H9 (cell line): Measurements from ENCODE around the gene TCF4. TPM values are rescaled to one million over a fixed set of nuclear protein-coding genes. Genes with fewer than 3 reads are reported as not detected.

Experiments used
- DNase-seq: peaks from one replicate; pipeline ENCODE4 v3.0.0-alpha.2; 2017
- H2AFZ ChIP-seq: one replicate; pipeline ENCODE4 v1.6.1; 2013; ENCODE audit warnings: mild to moderate bottlenecking, low read length, control low read depth, moderate library complexity
- H2AK5ac ChIP-seq: 2 replicates; pipeline ENCODE4 v1.6.1; 2013; ENCODE audit warnings: low read length, control low read depth, mixed read lengths; ENCODE audit not compliant: insufficient read length
- H2BK120ac ChIP-seq: one replicate; pipeline ENCODE4 v1.6.1; 2013; ENCODE audit warnings: low read depth, mild to moderate bottlenecking, low read length, control low read depth, inconsistent platforms; ENCODE audit not compliant: poor library complexity, severe bottlenecking
- H2BK12ac ChIP-seq: 2 replicates; pipeline ENCODE4 v1.6.1; 2013; ENCODE audit warnings: low read length, control low read depth, mixed read lengths, low read depth; ENCODE audit not compliant: insufficient read length
- H2BK15ac ChIP-seq: 2 replicates; pipeline ENCODE4 v1.6.1; 2013; ENCODE audit warnings: low read depth, low read length, control low read depth
- H2BK20ac ChIP-seq: one replicate; pipeline ENCODE4 v1.6.1; 2013; ENCODE audit warnings: low read depth, mild to moderate bottlenecking, low read length, control low read depth, inconsistent platforms; ENCODE audit not compliant: poor library complexity, severe bottlenecking
- H2BK5ac ChIP-seq: 2 replicates; pipeline ENCODE4 v1.6.1; 2013; ENCODE audit warnings: low read length, control low read depth, mixed read lengths; ENCODE audit not compliant: insufficient read length
- H3K14ac ChIP-seq: 2 replicates; pipeline ENCODE4 v1.6.1; 2013; ENCODE audit warnings: low read length, control low read depth; ENCODE audit not compliant: insufficient read depth
- H3K18ac ChIP-seq: 2 replicates; pipeline ENCODE4 v1.6.1; 2013; ENCODE audit warnings: low read depth, mild to moderate bottlenecking, mixed read lengths, low read length, control low read depth; ENCODE audit not compliant: insufficient read length
- H3K23ac ChIP-seq: 2 replicates; pipeline ENCODE4 v1.6.1; 2013; ENCODE audit warnings: low read length, control low read depth, mixed read lengths, low read depth; ENCODE audit not compliant: insufficient read length
- H3K23me2 ChIP-seq: 2 replicates; pipeline ENCODE4 v1.6.1; 2013; ENCODE audit warnings: low read depth, mild to moderate bottlenecking, mixed read lengths, low read length, control low read depth; ENCODE audit not compliant: insufficient read length, poor library complexity, severe bottlenecking
- H3K27ac ChIP-seq: 2 replicates; pipeline ENCODE4 v1.5.1; 2013; ENCODE audit warnings: low read length, control low read depth, mixed read lengths, low read depth; ENCODE audit not compliant: insufficient read length
- H3K27me3 ChIP-seq: 2 replicates; pipeline ENCODE4 v1.6.1; 2013; ENCODE audit warnings: low read length, control low read depth, inconsistent platforms; ENCODE audit not compliant: insufficient read depth
- H3K4ac ChIP-seq: 2 replicates; pipeline ENCODE4 v1.6.1; 2013; ENCODE audit warnings: low read depth, mild to moderate bottlenecking, control low read depth, inconsistent platforms, low read length, moderate library complexity
- H3K4me1 ChIP-seq: 2 replicates; pipeline ENCODE4 v1.6.1; 2013; ENCODE audit warnings: low read length, control low read depth, inconsistent platforms; ENCODE audit not compliant: insufficient read depth
- H3K4me2 ChIP-seq: 2 replicates; pipeline ENCODE4 v1.6.1; 2013; ENCODE audit warnings: low read length, control low read depth, mixed read lengths; ENCODE audit not compliant: insufficient read length, insufficient read depth
- H3K56ac ChIP-seq: 2 replicates; pipeline ENCODE4 v1.6.1; 2013; ENCODE audit warnings: low read depth, mild to moderate bottlenecking, mixed read lengths, low read length, control low read depth; ENCODE audit not compliant: insufficient read length
- H3K79me1 ChIP-seq: 2 replicates; pipeline ENCODE4 v1.6.1; 2013; ENCODE audit warnings: low read depth, mild to moderate bottlenecking, moderate library complexity, low read length, control low read depth, inconsistent platforms; ENCODE audit not compliant: insufficient read depth, poor library complexity, severe bottlenecking
- H3K79me2 ChIP-seq: 2 replicates; pipeline ENCODE4 v1.6.1; 2013; ENCODE audit warnings: low read length, control low read depth, inconsistent platforms; ENCODE audit not compliant: insufficient read depth
- H3K9ac ChIP-seq: 2 replicates; pipeline ENCODE4 v1.6.1; 2013; ENCODE audit warnings: low read length, control low read depth, mixed read lengths; ENCODE audit not compliant: insufficient read length; ENCODE audit errors: extremely low read depth
- H3K9me3 ChIP-seq: one replicate; pipeline ENCODE4 v1.6.1; 2013; ENCODE audit warnings: low read depth, low read length, inconsistent platforms; ENCODE audit not compliant: control insufficient read depth
- H3T11ph ChIP-seq: one replicate; pipeline ENCODE4 v1.6.1; 2013; ENCODE audit warnings: mild to moderate bottlenecking, low read length, control low read depth, inconsistent platforms
- H4K20me1 ChIP-seq: one replicate; pipeline ENCODE4 v1.6.1; 2013; ENCODE audit not compliant: control insufficient read depth, insufficient read length, insufficient read depth
- H4K5ac ChIP-seq: 2 replicates; pipeline ENCODE4 v1.6.1; 2013; ENCODE audit warnings: low read depth, mild to moderate bottlenecking, mixed read lengths, low read length, control low read depth; ENCODE audit not compliant: insufficient read length
- H4K8ac ChIP-seq: replicated peaks from 2 replicates; pipeline ENCODE4 v1.6.1; 2013; ENCODE audit warnings: low read length, control low read depth, mixed read lengths, low read depth; ENCODE audit not compliant: insufficient read length
- H4K91ac ChIP-seq: 2 replicates; pipeline ENCODE4 v1.6.1; 2013; ENCODE audit warnings: low read depth, mild to moderate bottlenecking, moderate library complexity, mixed read lengths, low read length, control low read depth; ENCODE audit not compliant: insufficient read length
- H3K27ac Mint-ChIP-seq, 3 experiments: 2 replicates in 2 of 3; 3 replicates in 1 of 3; pipeline ENCODE4 v1.8.0; 2020 to 2021; ENCODE audit warnings: mixed read lengths in 3 of 3, mild to moderate bottlenecking in 1 of 3, moderate library complexity in 1 of 3
- H3K27me3 Mint-ChIP-seq: 2 replicates; pipeline ENCODE4 v1.8.0; 2021; ENCODE audit warnings: low read depth, mild to moderate bottlenecking, moderate library complexity, mixed read lengths
- H3K36me3 Mint-ChIP-seq, 3 experiments: 2 replicates in 2 of 3; 3 replicates in 1 of 3; pipeline ENCODE4 v1.8.0; 2020 to 2021; ENCODE audit warnings: low read depth in 3 of 3, mixed read lengths in 3 of 3; ENCODE audit not compliant: insufficient read depth in 1 of 3
- H3K4me1 Mint-ChIP-seq, 2 experiments: 2 replicates each; pipeline ENCODE4 v1.8.0; 2020; ENCODE audit warnings: mixed read lengths in 2 of 2
- H3K4me3 Mint-ChIP-seq, 2 experiments: 2 replicates in 1 of 2; 3 replicates in 1 of 2; pipeline ENCODE4 v1.8.0; 2020 to 2021; ENCODE audit warnings: mild to moderate bottlenecking in 2 of 2, mixed read lengths in 2 of 2, moderate library complexity in 1 of 2
- H3K9me3 Mint-ChIP-seq, 2 experiments: 2 replicates in 1 of 2; 3 replicates in 1 of 2; pipeline ENCODE4 v1.8.0; 2020; ENCODE audit warnings: mild to moderate bottlenecking in 2 of 2, mixed read lengths in 2 of 2, moderate library complexity in 1 of 2
- WGBS: extraction: QIAGEN DNeasy Blood & Tissue Kit; methylation state at CpG from one replicate; pipeline ENCODE4 v1.1.7; 2013; ENCODE audit warnings: missing lambda C conversion rate, low lambda C conversion rate, mixed read lengths; ENCODE audit not compliant: insufficient read length; ENCODE audit errors: extremely low coverage; 5-methylcytosine and 5-hydroxymethylcytosine counted together
- total RNA-seq: library from RNA; stranded (reverse); gene quantifications from 2 replicates; pipeline ENCODE4 v1.2.1, GENCODE V29; 2021
- TF ChIP-seq, protein P1 (sequence below): fragments of 200-600 bp; sonication (generic); conservative IDR thresholded peaks from 3 replicates; pipeline ENCODE4 v1.8.0; 2021; ENCODE audit warnings: antibody characterized with exemption, mild to moderate bottlenecking

Gene TCF4
- total RNA-seq, 1 experiment from 2014 or later, result 99.4 TPM

DNA sequence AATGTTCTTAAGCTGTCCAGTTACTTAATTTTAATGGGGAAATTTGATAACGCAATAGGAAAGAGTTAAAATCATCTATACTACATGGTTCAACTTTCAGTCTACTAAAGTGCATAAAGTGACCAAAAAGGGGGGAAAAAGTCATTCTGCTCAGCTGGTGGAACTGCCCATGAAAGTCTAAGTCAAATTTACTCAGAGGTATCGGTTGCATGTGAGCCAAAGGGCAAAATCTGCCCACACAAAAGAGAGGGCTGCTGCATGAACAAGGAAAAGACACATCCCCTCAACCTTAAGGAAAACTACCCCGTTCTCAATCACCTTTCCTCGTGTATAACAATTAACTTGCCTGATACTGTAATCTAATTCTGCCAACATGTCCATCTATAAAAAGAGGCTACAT is 126.1 kb downstream of the TCF4 start:
- Histone ChIP-seq H2BK12ac (no peak overlapping the region), H2AFZ (no peak overlapping the region), H3K9me3 (no peaks in the 10 kb centered on the region), H2BK15ac (no peak overlapping the region), H2BK20ac (no peak overlapping the region), H3K4me1 (peaks cover 10% of the 10 kb centered on the region; the same call in 1 of the 2 replicates), H3K23me2 (no peaks in the 10 kb centered on the region), H3K9ac (no peak overlapping the region), H3K14ac (no peak overlapping the region), H3K27ac (no peak overlapping the region), H3K27me3 (no peaks in the 10 kb centered on the region), H4K20me1 (no peaks in the 10 kb centered on the region), H3K79me2 (peaks cover 6% of the 10 kb centered on the region; the same call in 1 of the 2 replicates), H4K8ac (no peak overlapping the region), H3K79me1 (peaks cover 3% of the 10 kb centered on the region), H3K4ac (no peak overlapping the region), H3K23ac (no peak overlapping the region), H2BK120ac (no peak overlapping the region), H2BK5ac (no peak overlapping the region), H4K91ac (no peak overlapping the region), H3K4me2 (no peak overlapping the region), H3K18ac (no peak overlapping the region), H3K56ac (no peak overlapping the region), H2AK5ac (no peak overlapping the region), H3T11ph (no peak overlapping the region), H4K5ac (no peak overlapping the region)
- no CpG with 5 or more reads among the region's 4 CpGs for WGBS
- Mint-ChIP-seq H3K4me1 (peaks cover 36 to 37% of the 10 kb centered on the region in 2 experiments), H3K27ac (no peak overlapping the region; a peak in 1 of 7 replicates), H3K27me3 (no peaks in the 10 kb centered on the region), H3K9me3 (no peaks in the 10 kb centered on the region), H3K36me3 (peaks cover 0 to 10% (median 5%) of the 10 kb centered on the region in 3 experiments; a peak in 4 of 7 replicates), H3K4me3 (no peak overlapping the region)
- TF ChIP-seq, protein P1, sequence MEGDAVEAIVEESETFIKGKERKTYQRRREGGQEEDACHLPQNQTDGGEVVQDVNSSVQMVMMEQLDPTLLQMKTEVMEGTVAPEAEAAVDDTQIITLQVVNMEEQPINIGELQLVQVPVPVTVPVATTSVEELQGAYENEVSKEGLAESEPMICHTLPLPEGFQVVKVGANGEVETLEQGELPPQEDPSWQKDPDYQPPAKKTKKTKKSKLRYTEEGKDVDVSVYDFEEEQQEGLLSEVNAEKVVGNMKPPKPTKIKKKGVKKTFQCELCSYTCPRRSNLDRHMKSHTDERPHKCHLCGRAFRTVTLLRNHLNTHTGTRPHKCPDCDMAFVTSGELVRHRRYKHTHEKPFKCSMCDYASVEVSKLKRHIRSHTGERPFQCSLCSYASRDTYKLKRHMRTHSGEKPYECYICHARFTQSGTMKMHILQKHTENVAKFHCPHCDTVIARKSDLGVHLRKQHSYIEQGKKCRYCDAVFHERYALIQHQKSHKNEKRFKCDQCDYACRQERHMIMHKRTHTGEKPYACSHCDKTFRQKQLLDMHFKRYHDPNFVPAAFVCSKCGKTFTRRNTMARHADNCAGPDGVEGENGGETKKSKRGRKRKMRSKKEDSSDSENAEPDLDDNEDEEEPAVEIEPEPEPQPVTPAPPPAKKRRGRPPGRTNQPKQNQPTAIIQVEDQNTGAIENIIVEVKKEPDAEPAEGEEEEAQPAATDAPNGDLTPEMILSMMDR, result no peak
- DNase-seq, result no peak
